ENCODE measurements around the gene PDE10A.

Gene PDE10A

DNA sequence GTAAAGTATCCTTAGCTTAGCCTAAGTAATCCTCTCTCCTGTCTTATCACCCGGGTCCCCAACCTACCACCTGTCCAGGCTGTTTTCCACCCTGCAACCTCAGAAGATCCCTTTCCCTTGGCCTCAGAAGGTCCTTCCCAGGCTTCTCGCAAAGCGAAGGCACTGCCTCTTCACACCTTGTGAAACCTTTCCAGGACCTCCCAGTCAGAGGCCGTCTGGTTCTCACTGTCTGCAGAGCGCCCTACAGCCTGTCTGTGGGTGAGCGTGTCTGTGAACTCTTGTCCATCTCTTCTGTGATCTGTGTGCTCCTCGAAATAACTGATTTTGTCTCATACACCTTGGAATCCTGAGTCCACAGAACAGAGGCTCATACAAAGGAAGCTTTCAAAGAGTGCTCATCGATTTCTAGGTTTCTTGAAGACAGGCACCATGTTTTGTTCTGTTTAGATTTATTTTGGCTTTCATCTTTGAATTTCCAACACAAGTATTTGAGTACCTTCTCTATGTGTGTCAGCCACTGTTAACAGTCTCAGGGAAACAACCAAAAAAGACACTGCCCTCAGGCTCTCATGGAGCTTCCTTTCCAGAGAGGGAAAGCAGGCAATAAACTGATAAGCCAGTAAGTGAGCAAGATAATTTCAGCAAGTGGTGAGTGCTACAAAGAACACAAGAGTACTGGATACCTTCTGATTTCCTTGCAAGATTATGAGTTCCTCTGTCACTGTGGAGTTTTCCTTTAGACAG, 6.3 kb downstream of the PDE10A start:
- TF ChIP-seq CTCF (IDR thresholded peaks at IDR 0.05; ENCODE audit: insufficient read depth, missing control alignments): no peak
- FAIRE-seq: no peak

DNA sequence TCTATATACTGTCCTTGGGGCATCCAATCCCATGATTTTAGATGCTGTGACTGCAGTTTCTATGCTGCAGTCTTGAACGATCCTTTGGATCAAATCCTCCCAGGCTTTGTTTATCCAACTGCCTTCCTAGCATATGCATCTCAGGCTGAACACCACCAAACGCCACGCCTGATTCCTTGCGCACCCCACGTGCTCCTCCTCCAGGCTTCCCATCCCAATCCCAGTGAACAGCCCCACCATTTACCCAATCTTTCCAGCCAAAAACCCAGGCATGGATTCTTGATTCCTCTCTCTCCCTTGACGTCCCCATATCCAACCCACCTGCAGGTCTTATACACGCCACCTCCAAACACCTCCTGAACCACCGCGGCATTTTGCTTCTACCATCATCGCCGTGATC, 7.8 kb downstream of the PDE10A start:
- no peak for DNase-seq (ENCODE audit: insufficient read length, low spot score)
- TF ChIP-seq CTCF (IDR thresholded peaks at IDR 0.05; ENCODE audit: insufficient read depth, missing control alignments): no peak
- no peak for FAIRE-seq

More for the DNA sequence above, 6.3 kb downstream of the PDE10A start:
- DNase-seq (ENCODE audit: insufficient read length, low spot score): no peak

DNA sequence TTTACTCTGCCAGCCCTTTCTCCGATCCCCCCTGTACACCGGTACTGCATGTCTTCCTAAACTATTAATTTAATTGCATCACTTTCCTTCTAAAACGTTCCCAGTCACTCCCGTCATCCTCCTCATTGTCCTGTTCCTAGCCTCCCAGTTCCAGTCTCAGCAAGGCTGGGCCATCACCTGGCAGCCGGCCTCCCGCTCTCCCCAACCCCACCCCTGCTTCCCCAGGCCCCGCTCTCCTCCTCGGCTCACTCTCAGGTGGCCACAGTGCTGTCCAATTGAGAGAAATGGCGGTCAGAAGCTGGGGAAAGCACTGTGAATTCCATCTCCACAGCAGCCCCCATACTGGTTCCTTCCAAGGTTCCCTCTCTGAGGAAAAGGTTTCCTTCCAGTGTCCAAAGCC, 8.9 kb downstream of the PDE10A start:
- no peak for TF ChIP-seq CTCF (IDR thresholded peaks at IDR 0.05; ENCODE audit: insufficient read depth, missing control alignments)
- DNase-seq (ENCODE audit: insufficient read length, low spot score) (no peak), FAIRE-seq (no peak)

DNA sequence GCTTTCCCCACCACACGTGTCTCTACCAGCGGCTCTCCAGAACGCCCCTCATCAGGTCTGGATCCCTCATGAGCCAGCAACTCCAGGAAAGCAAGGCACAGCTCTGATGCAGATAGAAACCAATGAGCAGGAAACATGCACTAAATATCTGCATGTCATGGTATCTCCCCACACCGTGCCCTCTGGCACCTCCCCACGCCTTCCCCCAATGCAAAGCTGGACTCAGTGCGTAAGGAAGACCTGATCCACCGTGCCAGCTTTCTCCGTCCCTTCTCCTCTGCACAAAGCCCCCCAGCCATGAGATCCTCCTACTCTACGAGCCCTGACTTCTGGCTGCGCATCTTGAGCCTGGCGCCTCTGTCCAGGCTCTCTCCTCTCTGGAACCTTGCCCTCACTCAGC, 9.4 kb downstream of the PDE10A start:
- DNase-seq (ENCODE audit: insufficient read length, low spot score) (no peak), FAIRE-seq (no peak)

GRCh38 chr6:165653196-165653595, 9.8 kb downstream of the PDE10A start:
- DNase-seq (ENCODE audit: insufficient read length, low spot score) (no peak), FAIRE-seq (no peak)
- TF ChIP-seq CTCF (IDR thresholded peaks at IDR 0.05; ENCODE audit: insufficient read depth, missing control alignments): no peak

More for the DNA sequence above, 9.4 kb downstream of the PDE10A start:
- no peak for TF ChIP-seq CTCF (IDR thresholded peaks at IDR 0.05; ENCODE audit: insufficient read depth, missing control alignments)

GRCh38 chr6:165652766-165653165, 10.3 kb downstream of the PDE10A start:
- FAIRE-seq: no peak
- no peak for DNase-seq (ENCODE audit: insufficient read length, low spot score)
- TF ChIP-seq CTCF (IDR thresholded peaks at IDR 0.05; ENCODE audit: insufficient read depth, missing control alignments): no peak
